K562 (cell line): ENCODE measurements around the gene BRCA1. TPM values are rescaled to one million over a fixed set of nuclear protein-coding genes. Genes with fewer than 3 reads are reported as not detected.

Source experiments
- ASH1L ChIP-seq: fragments of 450-650 bp; IDR thresholded peaks from 2 replicates; pipeline ENCODE4 v1.6.1; 2018; ENCODE audit warnings: borderline replicate concordance, mild to moderate bottlenecking, low read depth; ENCODE audit not compliant: partially characterized antibody
- BCOR ChIP-seq: fragments of 450-650 bp; IDR thresholded peaks from 2 replicates; pipeline ENCODE4 v1.6.1; 2016
- CBFA2T3 ChIP-seq: fragments of 450-650 bp; IDR thresholded peaks from 2 replicates; pipeline ENCODE4 v1.6.1; 2017
- DPF2 ChIP-seq: fragments of 450-650 bp; IDR thresholded peaks from 2 replicates; pipeline ENCODE4 v1.6.1; 2016
- FOXP4 ChIP-seq: sonication (generic); formaldehyde crosslinking; IDR thresholded peaks from 2 replicates; pipeline ENCODE4 v1.8.0; 2022; ENCODE audit warnings: mild to moderate bottlenecking, missing genetic modification reagents, borderline replicate concordance
- HOXB6 ChIP-seq: fragments of 250-450 bp; sonication (Bioruptor Pico); IDR thresholded peaks from 2 replicates; pipeline ENCODE4 v1.5.1; 2022; ENCODE audit warnings: mild to moderate bottlenecking, borderline replicate concordance
- TCF3 ChIP-seq: sonication (generic); formaldehyde crosslinking; IDR thresholded peaks from 2 replicates; pipeline ENCODE4 v1.4.0; 2020; ENCODE audit warnings: mild to moderate bottlenecking, missing genetic modification reagents
- polyA plus RNA-seq, 8 experiments: library from polyadenylated mRNA; depleted of rRNA in 4 of 8; stranded (reverse) in 5 of 8; unstranded in 3 of 8; fragments of >200 nt; fragmentation: Nextera tagmentation in 2 of 8; fragmentation: Illumina TruSeq in 1 of 8; extraction: Ambion mirVana in 2 of 8; extraction: Trizol in 1 of 8; gene quantifications; 2 replicates each; pipeline versions ENCODE4 v1.2.1 to v1.2.3, GENCODE V29; 2011 to 2014; ENCODE audit warnings: inconsistent platforms in 1 of 8, missing spikeins in 1 of 8
- total RNA-seq, 7 experiments: library from RNA; depleted of rRNA in 6 of 7; stranded (reverse); fragments of >200 nt in 6 of 7; fragmentation: Illumina TruSeq in 2 of 7; extraction: Trizol in 2 of 7; gene quantifications; 2 replicates each; pipeline versions ENCODE4 v1.2.1 to v1.2.3, GENCODE V29; 2011 to 2021; ENCODE audit warnings: low replicate concordance in 1 of 7
- TF ChIP-seq, protein P1 (sequence below): fragments of 450-650 bp; formaldehyde crosslinking; IDR thresholded peaks from 2 replicates; pipeline ENCODE4 v1.4.0; 2020; ENCODE audit warnings: mild to moderate bottlenecking, mixed read lengths

Gene BRCA1
- total and polyA plus RNA-seq, 9 of the 15 experiments (the other 6 are each of a cell fraction or from before 2014, with no cell fraction given), result 25.9 to 95.3 (median 62.3) TPM

DNA sequence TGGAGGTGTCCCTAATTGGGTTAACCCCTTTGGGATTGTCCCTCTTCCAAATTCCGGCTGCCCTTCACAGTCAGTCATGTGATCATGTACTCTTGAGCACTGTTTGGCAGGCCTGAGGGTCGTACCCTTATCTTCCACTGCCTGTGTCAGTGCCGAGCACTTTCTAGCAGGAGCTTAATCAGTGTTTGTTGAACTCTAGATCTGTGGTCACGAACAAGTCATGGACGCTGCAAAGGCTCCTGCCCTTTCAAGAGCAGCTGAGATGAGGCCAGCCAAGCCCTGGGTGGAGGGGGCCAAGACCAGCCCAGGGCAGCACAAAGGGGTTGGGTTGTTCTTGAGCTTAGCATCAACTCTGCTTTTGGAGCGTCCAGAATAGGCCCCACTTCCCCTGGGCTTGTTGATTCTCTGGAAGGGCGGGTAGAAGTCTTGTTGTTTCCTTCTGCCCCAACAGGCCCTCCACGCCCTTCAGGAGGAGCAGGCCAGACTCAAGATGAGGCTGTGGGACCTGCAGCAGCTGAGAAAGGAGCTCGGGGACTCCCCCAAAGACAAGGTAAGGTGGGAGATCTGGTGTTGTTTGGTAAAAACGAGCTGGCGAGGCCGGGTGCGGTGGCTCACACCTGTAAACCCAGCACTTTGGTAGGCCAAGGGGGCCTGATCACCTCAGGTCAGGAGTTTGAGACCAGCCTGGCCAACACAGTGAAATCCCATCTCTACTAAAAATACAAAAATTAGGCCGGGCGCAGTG, 113.3 kb downstream of the BRCA1 start (continued):
- peak; percentile 46; the same call in 1 of the 2 replicates for TF ChIP-seq DPF2
- no peak for TF ChIP-seq HOXB6 (CRISPR knock-in tag)
- TF ChIP-seq, protein P1, sequence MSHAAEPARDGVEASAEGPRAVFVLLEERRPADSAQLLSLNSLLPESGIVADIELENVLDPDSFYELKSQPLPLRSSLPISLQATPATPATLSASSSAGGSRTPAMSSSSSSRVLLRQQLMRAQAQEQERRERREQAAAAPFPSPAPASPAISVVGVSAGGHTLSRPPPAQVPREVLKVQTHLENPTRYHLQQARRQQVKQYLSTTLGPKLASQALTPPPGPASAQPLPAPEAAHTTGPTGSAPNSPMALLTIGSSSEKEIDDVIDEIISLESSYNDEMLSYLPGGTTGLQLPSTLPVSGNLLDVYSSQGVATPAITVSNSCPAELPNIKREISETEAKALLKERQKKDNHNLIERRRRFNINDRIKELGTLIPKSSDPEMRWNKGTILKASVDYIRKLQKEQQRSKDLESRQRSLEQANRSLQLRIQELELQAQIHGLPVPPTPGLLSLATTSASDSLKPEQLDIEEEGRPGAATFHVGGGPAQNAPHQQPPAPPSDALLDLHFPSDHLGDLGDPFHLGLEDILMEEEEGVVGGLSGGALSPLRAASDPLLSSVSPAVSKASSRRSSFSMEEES (CRISPR knock-in tag), result peak; percentile 93
- no peak for TF ChIP-seq ASH1L
- TF ChIP-seq TCF3 (CRISPR knock-in tag), result 0 out of 2 replicates have a peak, but pooled peaks have one; percentile 25
- no peak for TF ChIP-seq FOXP4 (CRISPR knock-in tag)
- TF ChIP-seq BCOR, result 0 out of 2 replicates have a peak, but pooled peaks have one; percentile 3
- peak; percentile 58 for TF ChIP-seq CBFA2T3
- TF ChIP-seq, all 486 proteins: peak for 16
